Measurements from ENCODE around the gene HES2.
"Not testable (repeated sequence)": the region's sequence is repeated elsewhere in the genome, so short reads cannot be mapped to it uniquely, and the experiment has no call there.

HES2 gene

DNA sequence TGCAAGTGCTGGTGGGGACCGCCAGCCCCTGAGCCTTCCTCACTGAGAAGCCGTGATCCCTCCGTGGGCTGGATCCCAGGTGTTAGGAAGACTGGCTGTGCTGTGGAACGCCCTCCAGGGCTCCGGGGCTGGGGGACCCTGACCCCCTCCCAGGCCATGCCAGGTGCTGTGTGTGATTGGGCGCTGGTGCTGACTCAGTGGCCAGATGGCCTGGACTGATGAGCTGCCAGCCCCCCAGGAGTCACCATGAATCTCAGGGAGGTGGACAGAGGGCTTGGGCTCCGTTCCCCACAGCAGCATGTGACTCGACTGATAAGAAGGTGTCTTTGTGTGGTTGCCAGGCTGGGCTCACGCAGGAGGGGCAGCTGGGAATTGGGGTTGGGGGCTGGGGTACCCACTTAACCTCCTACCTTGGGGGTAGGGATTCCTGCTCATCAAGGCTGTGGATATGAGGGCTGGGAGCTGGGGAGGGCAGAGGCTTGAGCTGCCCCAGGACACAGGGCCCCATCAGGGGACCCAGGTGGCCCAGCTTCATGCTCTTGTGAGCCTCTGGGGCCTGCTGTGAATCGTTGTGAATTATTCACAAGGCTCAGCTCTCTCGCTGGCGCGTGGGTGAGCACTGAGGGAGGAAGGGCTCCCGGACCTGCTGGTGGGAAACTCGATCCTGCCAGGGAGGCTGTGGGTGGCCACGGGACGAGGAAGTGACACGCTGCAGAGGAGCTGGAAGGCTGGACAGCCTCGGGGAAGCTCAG, 10.1 kb upstream of the HES2 start:
- H3K4me3 ChIP-seq (ENCODE audit: low read length); H3K9me3 ChIP-seq (ENCODE audit: insufficient read depth, low read depth, low read length); H3K4me1 ChIP-seq (ENCODE audit: insufficient read depth, low read length); H3K27ac ChIP-seq (ENCODE audit: low read depth, low read length); H3K36me3 ChIP-seq (ENCODE audit: insufficient read depth, low read length): not testable (repeated sequence)
- WGBS = 67% methylated on average over 19 of the region's 19 CpGs
- Histone ChIP-seq H3K27me3 (ENCODE audit: insufficient read depth, low read length) (peaks cover 34% of the 10 kb centered on the region), H3K9ac (ENCODE audit: low read depth, low read length) (0 out of 2 replicates have a peak overlapping the region, but pooled peaks have one; percentile 2)

DNA sequence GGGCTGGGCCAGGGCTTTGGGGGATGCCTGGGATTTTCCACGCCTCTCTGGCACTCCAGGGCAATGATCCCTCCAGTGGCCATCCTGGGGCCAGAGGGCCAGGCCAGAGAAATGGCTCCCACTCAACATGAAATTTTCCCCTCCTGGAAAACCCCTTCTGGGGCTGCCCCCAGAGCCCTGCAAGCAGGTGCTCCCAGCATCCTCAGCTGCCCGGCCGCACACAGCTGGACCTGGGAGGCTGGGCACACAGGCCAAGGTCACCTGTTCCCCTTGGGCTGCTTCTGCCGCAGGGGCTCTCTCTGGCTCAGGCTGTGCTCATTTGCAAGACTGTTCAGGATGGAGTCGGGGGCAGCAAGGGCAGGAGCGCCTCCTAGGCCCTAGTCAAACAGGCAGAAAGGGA, 8.7 kb upstream of the HES2 start:
- not testable (repeated sequence) for H3K9me3 ChIP-seq (ENCODE audit: insufficient read depth, low read depth, low read length); H3K4me3 ChIP-seq (ENCODE audit: low read length); H3K9ac ChIP-seq (ENCODE audit: low read depth, low read length); H3K4me1 ChIP-seq (ENCODE audit: insufficient read depth, low read length); H3K27ac ChIP-seq (ENCODE audit: low read depth, low read length); H3K36me3 ChIP-seq (ENCODE audit: insufficient read depth, low read length)
- 75% methylated on average over 6 of the region's 6 CpGs for WGBS
- H3K27me3 ChIP-seq (ENCODE audit: insufficient read depth, low read length) = peaks cover 48% of the 10 kb centered on the region

DNA sequence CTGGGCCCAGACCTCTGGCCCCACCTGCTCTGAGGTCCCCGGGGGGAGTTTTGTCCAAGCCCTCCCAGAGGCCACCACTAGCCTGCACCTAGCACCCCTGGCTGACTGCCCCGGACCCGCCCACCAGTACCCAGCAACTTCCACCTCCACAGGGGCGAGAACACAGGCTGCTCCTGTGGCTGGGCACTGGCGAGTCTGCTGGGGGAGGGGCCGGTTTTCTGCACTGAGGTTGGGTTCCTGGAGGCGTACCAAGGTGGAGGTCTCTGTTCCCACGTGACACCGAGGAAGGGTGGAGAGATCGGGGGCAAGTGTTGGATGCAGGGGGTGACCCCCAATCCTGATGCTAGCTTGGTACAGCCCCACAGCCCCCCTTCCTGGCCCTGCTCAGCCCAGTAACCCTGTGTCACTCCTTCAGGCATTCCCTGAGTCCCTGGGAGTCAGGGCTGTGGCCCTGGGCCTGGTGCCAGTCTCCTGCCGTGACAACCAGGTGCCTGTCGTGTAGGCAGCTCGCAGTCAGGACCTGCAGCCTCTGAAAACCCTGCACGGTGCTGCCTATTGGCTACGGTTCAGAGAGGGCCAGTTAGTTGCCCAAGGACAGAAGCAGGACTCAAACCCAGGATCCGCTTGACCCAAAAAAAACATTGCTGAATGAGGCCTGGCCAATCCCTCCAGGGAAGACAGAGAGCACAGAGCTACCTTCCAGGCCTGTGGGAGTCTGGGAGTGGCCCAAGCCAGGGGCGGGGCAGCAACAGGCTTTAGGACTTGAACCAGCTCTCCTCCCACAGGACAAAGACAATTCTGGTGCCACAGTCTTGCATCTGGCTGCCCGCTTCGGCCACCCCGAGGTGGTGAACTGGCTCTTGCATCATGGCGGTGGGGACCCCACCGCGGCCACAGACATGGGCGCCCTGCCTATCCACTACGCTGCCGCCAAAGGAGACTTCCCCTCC, 8.0 kb upstream of the HES2 start:
- no peak overlapping the region for H3K4me3 ChIP-seq (ENCODE audit: low read length)
- H3K27ac ChIP-seq (ENCODE audit: low read depth, low read length) = no peak overlapping the region
- peaks cover 55% of the 10 kb centered on the region for H3K27me3 ChIP-seq (ENCODE audit: insufficient read depth, low read length)
- no peak overlapping the region for H3K9ac ChIP-seq (ENCODE audit: low read depth, low read length)
- no peaks in the 10 kb centered on the region for H3K36me3 ChIP-seq (ENCODE audit: insufficient read depth, low read length)
- WGBS = 91% methylated on average over 26 of the region's 26 CpGs
- no peaks in the 10 kb centered on the region; the same call in 1 of the 2 replicates for H3K4me1 ChIP-seq (ENCODE audit: insufficient read depth, low read length)
- H3K9me3 ChIP-seq (ENCODE audit: insufficient read depth, low read depth, low read length) = no peaks in the 10 kb centered on the region

DNA sequence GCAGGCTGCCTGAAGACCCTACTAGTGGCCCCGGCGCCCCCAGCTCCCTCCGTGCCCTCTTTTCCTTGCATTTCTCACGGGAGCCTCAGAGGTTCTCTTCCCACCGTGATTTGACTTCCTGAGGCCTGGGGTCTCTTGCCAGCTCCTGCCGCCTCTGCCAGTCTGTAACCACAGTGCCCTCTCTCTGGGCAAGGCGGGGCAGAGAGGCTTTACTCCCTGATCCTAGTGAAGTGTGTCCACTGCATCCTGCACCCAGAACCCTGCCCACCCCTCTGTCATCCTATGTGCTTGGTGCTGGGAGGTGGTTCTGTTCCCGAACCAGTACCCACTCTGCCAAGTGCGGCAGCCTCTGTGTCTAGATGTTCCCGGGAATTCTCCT, 7.2 kb upstream of the HES2 start:
- Histone ChIP-seq H3K9ac (ENCODE audit: low read depth, low read length) (no peak overlapping the region), H3K4me1 (ENCODE audit: insufficient read depth, low read length) (no peaks in the 10 kb centered on the region; the same call in 1 of the 2 replicates), H3K27me3 (ENCODE audit: insufficient read depth, low read length) (peaks cover 60% of the 10 kb centered on the region), H3K27ac (ENCODE audit: low read depth, low read length) (no peak overlapping the region), H3K9me3 (ENCODE audit: insufficient read depth, low read depth, low read length) (no peaks in the 10 kb centered on the region), H3K4me3 (ENCODE audit: low read length) (no peak overlapping the region), H3K36me3 (ENCODE audit: insufficient read depth, low read length) (no peaks in the 10 kb centered on the region)
- WGBS = 93% methylated on average over 10 of the region's 10 CpGs

DNA sequence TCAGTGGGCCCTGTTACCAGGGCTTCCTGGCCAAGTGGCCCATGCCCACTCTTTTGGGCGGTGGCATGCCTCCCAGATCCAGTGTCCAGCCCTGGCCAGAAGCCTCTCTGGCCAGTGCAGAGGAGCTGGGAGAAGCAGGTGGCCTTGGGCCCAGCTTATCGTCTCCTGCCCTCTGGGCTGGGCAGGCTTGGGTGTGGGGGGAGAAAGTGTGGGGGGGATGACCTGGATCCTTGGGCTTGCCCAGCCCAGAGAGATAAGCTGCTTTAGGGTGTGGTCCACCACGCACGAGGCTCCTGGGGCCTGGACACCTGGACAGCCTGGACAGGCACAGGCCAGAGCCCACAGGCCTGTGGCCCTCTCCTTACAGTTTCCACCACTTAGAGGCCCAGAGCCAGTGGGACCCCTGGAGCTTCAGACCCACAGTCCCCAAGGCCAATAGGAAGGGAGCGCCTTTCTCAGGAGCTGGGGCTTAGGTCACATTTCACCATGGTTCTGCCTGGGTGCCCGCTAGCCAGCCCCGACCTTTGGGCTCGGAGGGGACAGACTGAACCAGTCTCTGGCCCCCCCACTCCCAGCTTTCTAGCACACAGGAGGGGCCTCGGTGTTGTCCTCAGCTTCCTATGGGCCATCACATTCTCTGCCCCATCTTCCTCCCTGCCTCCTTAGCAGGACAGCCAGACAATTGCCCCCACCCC, 6.7 kb upstream of the HES2 start:
- Histone ChIP-seq H3K36me3 (ENCODE audit: insufficient read depth, low read length) (no peaks in the 10 kb centered on the region), H3K4me3 (ENCODE audit: low read length) (no peak overlapping the region), H3K4me1 (ENCODE audit: insufficient read depth, low read length) (no peaks in the 10 kb centered on the region; the same call in 1 of the 2 replicates), H3K9me3 (ENCODE audit: insufficient read depth, low read depth, low read length) (no peaks in the 10 kb centered on the region), H3K27ac (ENCODE audit: low read depth, low read length) (no peak overlapping the region), H3K9ac (ENCODE audit: low read depth, low read length) (no peak overlapping the region), H3K27me3 (ENCODE audit: insufficient read depth, low read length) (peaks cover 65% of the 10 kb centered on the region)
- 90% methylated on average over 9 of the region's 9 CpGs for WGBS

DNA sequence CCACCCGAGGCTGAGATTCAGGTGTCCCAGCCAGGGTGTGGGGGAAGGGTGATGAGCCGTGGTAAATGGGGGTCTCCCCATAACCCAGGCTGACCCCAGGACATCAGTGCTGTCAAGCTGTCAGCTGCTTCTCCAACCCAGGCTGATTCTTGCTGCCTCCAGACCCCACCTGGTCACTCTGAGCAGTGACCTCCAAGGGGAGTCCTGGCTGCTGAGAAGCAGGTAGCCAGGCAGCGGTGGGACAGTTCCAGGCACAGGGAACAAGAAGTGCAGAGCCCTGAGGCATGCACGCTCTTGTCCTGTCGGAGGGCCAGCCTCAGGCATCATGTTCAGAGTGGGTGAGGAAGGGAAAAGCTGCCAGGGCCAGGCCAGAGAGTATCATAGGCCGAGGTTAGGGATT, 5.9 kb upstream of the HES2 start:
- H3K9ac ChIP-seq (ENCODE audit: low read depth, low read length) = no peak overlapping the region
- H3K4me3 ChIP-seq (ENCODE audit: low read length) = no peak overlapping the region
- no peak overlapping the region for H3K27ac ChIP-seq (ENCODE audit: low read depth, low read length)
- H3K36me3 ChIP-seq (ENCODE audit: insufficient read depth, low read length) = no peaks in the 10 kb centered on the region
- 84% methylated on average over 6 of the region's 6 CpGs for WGBS
- no peaks in the 10 kb centered on the region for H3K9me3 ChIP-seq (ENCODE audit: insufficient read depth, low read depth, low read length)
- H3K27me3 ChIP-seq (ENCODE audit: insufficient read depth, low read length) = peaks cover 73% of the 10 kb centered on the region
- no peaks in the 10 kb centered on the region; the same call in 1 of the 2 replicates for H3K4me1 ChIP-seq (ENCODE audit: insufficient read depth, low read length)

DNA sequence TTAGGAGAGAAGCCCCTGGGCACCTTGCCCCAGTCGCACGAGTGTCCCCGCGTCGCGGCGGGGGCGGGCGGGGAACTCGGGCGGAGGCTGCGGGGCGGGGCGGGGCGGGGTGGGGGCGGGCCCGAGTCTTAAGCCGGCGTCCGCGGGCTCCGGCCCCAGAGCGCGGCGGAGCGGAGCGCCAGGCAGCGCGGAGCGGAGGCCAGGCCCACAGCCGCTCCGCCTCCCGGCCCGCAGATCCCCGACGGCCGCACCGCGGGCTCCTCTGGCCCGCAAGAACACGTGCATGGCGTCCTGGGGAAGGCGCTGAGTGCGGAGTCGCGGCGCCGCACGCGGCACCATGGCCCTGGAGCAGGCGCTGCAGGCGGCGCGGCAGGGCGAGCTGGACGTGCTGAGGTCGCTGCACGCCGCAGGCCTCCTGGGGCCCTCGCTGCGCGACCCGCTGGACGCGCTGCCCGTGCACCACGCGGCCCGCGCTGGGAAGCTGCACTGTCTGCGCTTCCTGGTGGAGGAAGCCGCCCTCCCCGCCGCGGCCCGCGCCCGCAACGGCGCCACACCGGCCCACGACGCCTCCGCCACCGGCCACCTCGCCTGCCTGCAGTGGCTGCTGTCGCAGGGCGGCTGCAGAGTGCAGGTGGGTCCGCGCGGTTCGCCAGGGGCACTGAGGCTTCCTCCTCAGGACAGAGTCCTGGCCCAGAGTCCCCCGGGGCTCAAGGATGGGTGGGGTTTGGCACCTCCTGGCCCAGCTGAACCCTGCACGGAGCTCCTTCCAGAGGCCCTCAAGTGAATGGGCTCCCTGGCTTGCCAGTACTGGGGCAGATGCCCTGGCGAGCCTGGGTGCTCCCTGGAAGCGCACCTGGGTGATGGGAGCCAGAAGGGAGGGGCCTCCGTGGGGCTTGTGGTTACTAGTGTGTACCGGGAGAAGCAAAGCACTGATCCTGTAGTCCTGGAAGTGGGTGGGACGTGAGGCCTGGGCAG, 5.2 kb upstream of the HES2 start, which contains the start of gene ESPN:
ESPN (plus strand) TSS at position 158 of the 975 bp plus-strand sequence; CDS start at position 338, 180 bp downstream.
- no peaks in the 10 kb centered on the region for H3K36me3 ChIP-seq (ENCODE audit: insufficient read depth, low read length)
- peak within 1 kb of the TSS; percentile 43 for H3K4me3 ChIP-seq (ENCODE audit: low read length)
- 0 out of 2 replicates have a peak, but pooled peaks cover 4% of the 10 kb centered on the region for H3K4me1 ChIP-seq (ENCODE audit: insufficient read depth, low read length)
- peaks cover 81% of the 10 kb centered on the region for H3K27me3 ChIP-seq (ENCODE audit: insufficient read depth, low read length)
- 10% methylated on average over 99 of the region's 99 CpGs for WGBS
- no peaks in the 10 kb centered on the region for H3K9me3 ChIP-seq (ENCODE audit: insufficient read depth, low read depth, low read length)
- no peak within 1 kb of the TSS; the same call in 1 of the 2 replicates for H3K9ac ChIP-seq (ENCODE audit: low read depth, low read length)
- no peak within 1 kb of the TSS for H3K27ac ChIP-seq (ENCODE audit: low read depth, low read length)

DNA sequence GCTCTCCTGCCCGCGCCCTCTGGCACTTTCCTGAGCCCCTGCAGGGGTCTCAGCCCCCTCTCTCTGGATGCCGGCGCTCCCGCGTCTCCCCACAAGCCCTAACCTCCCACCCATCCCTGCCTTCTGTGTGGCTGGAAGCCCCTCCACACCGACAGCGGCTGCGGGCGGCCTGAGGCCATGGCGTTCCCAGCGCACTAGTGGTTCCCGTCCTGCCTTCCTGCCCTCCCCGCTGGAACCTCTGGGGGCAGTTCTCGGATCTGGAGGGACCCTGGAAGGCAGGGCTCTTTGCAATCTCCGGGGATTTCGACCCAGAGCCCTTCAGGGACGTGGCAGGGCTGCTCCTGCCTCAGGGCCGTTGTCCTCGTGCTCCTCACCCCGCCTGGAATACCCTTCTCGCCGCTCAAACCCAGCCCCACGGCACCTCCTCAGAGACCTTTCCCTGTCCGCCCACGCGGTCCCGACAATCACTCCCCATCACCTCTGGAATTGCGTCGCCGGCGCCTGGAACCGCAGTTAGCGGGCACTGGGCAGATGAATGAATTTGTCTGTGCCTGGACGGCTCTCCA, 4.4 kb upstream of the HES2 start:
- H3K9me3 ChIP-seq (ENCODE audit: insufficient read depth, low read depth, low read length) = no peaks in the 10 kb centered on the region
- H3K4me3 ChIP-seq (ENCODE audit: low read length) = peak overlapping the region; percentile 26; the same call in 1 of the 2 replicates
- H3K27ac ChIP-seq (ENCODE audit: low read depth, low read length) = no peak overlapping the region
- peaks cover 88% of the 10 kb centered on the region for H3K27me3 ChIP-seq (ENCODE audit: insufficient read depth, low read length)
- H3K9ac ChIP-seq (ENCODE audit: low read depth, low read length) = no peak overlapping the region
- no peaks in the 10 kb centered on the region for H3K36me3 ChIP-seq (ENCODE audit: insufficient read depth, low read length)
- 0 out of 2 replicates have a peak, but pooled peaks cover 4% of the 10 kb centered on the region for H3K4me1 ChIP-seq (ENCODE audit: insufficient read depth, low read length)
- WGBS = 8% methylated on average over 35 of the region's 35 CpGs

DNA sequence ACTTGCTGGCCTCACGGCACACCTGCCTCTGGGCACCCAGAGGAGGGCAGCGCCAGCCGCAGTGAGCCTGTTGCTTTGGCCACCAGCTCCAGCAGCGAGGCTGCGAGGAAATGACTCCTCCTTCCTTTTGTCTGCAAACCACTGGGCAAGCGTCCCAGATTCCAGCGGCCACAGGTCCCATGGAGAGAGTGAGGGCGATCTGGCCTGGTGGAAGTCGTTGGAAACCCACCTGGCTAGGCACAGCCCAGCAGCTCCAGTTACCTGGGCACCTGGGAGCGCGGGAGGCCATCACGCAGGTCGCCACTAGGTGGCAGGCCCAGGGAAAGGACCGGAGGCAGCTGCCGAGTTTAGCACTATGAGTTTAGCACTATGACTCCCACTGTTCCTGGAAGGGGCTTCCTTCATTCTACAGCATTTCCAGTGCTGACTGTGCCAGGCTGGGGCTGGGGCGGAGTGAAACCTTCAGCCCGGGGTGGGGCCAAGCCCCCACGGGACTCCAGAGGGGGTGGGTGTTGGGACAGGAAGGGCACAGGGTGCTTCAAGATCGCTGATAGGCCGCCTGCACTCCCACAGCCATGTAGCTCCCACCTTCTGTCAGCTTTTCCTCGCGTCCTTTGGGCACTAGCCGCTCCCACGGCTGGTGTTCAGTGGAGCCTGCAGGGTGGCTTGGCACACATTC, 3.7 kb upstream of the HES2 start:
- H3K27ac ChIP-seq (ENCODE audit: low read depth, low read length) = no peak overlapping the region
- no peak overlapping the region for H3K9ac ChIP-seq (ENCODE audit: low read depth, low read length)
- peak overlapping the region; percentile 26; the same call in 1 of the 2 replicates for H3K4me3 ChIP-seq (ENCODE audit: low read length)
- 0 out of 2 replicates have a peak, but pooled peaks cover 4% of the 10 kb centered on the region for H3K4me1 ChIP-seq (ENCODE audit: insufficient read depth, low read length)
- no peaks in the 10 kb centered on the region for H3K36me3 ChIP-seq (ENCODE audit: insufficient read depth, low read length)
- H3K27me3 ChIP-seq (ENCODE audit: insufficient read depth, low read length) = peaks cover 93% of the 10 kb centered on the region
- 16% methylated on average over 24 of the region's 24 CpGs for WGBS
- no peaks in the 10 kb centered on the region for H3K9me3 ChIP-seq (ENCODE audit: insufficient read depth, low read depth, low read length)

Measured in HUES64 (cell line).